HEK293 (cell line): Measurements from ENCODE around the gene LGALS3BP.

ENCODE experiments used
- CTCF ChIA-PET: fragments of 350-600 bp; formaldehyde crosslinking; extraction: SDS; loops from one replicate; lab custom pipeline; 2021; ENCODE audit warnings: antibody characterized with exemption; lab: Yijun Ruan, JAX
- POLR2A ChIA-PET: fragments of 300-600 bp; formaldehyde crosslinking; extraction: SDS; loops from one replicate; lab custom pipeline; 2020; ENCODE audit warnings: antibody characterized with exemption, inconsistent platforms; lab: Yijun Ruan, JAX
- H3K27ac ChIP-seq: fragments of 200-500 bp; sonication (Bioruptor generic); 2 replicates; pipeline ENCODE4 v1.5.1; 2014; ENCODE audit warnings: low read depth, low read length, control low read depth, inconsistent platforms; ENCODE audit errors: extremely low read depth
- H3K36me3 ChIP-seq, 2 experiments: fragments of 200-500 bp in 1 of 2; sonication (Bioruptor generic) in 1 of 2; 1 replicate in 1 of 2; 2 replicates in 1 of 2; pipeline ENCODE4 v1.5.1; 2014 to 2017; ENCODE audit warnings: inconsistent platforms in 2 of 2, low read length in 2 of 2; ENCODE audit not compliant: control insufficient read depth in 2 of 2, insufficient read depth in 1 of 2
- H3K4me1 ChIP-seq: fragments of 200-500 bp; sonication (Bioruptor generic); 2 replicates; pipeline ENCODE4 v1.5.1; 2014; ENCODE audit warnings: mild to moderate bottlenecking, low read length, inconsistent platforms; ENCODE audit not compliant: control insufficient read depth, insufficient read depth
- H3K4me3 ChIP-seq: 2 replicates; pipeline ENCODE4 v1.5.1; 2011; ENCODE audit warnings: low read depth, mild to moderate bottlenecking, control low read depth, low read length, moderate library complexity
- H3K9me3 ChIP-seq: fragments of 200-500 bp; sonication (Bioruptor generic); 2 replicates; pipeline ENCODE4 v1.5.1; 2014; ENCODE audit warnings: low read depth, low read length, inconsistent platforms; ENCODE audit not compliant: control insufficient read depth, insufficient read depth
- ELK4 ChIP-seq: IDR thresholded peaks from 2 replicates; pipeline ENCODE4 v1.6.1; 2011; ENCODE audit warnings: mild to moderate bottlenecking, low read depth, low read length, borderline replicate concordance
- GLIS1 ChIP-seq: fragments of 450-650 bp; formaldehyde crosslinking; IDR thresholded peaks from 2 replicates; pipeline ENCODE4 v1.5.1; 2016; ENCODE audit warnings: missing biosample characterization, missing genetic modification characterization
- HOXD13 ChIP-seq: sonication (generic); formaldehyde crosslinking; IDR thresholded peaks from 2 replicates; pipeline ENCODE4 v1.8.0; 2022; ENCODE audit warnings: missing genetic modification reagents, borderline replicate concordance
- KLF10 ChIP-seq: fragments of 450-650 bp; IDR thresholded peaks from 2 replicates; pipeline ENCODE4 v1.5.1; 2018; ENCODE audit warnings: missing biosample characterization, mild to moderate bottlenecking, missing genetic modification characterization
- KLF7 ChIP-seq: fragments of 450-650 bp; formaldehyde crosslinking; IDR thresholded peaks from 2 replicates; pipeline ENCODE4 v1.5.1; 2016; ENCODE audit warnings: missing biosample characterization, missing genetic modification characterization, borderline replicate concordance
- PBX3 ChIP-seq: sonication (generic); formaldehyde crosslinking; IDR thresholded peaks from 2 replicates; pipeline ENCODE4 v1.8.1; 2022; ENCODE audit warnings: mild to moderate bottlenecking, moderate library complexity, missing genetic modification reagents
- REST ChIP-seq: fragments of 450-650 bp; formaldehyde crosslinking; IDR thresholded peaks from 2 replicates; pipeline ENCODE4 v1.5.1; 2016; ENCODE audit warnings: missing biosample characterization, missing genetic modification characterization
- ZBTB6 ChIP-seq: fragments of 450-650 bp; formaldehyde crosslinking; IDR thresholded peaks from 2 replicates; pipeline ENCODE4 v1.5.1; 2017; ENCODE audit warnings: missing biosample characterization, missing genetic modification characterization
- ZFHX2 ChIP-seq: fragments of 450-650 bp; formaldehyde crosslinking; conservative IDR thresholded peaks from 2 replicates; pipeline ENCODE4 v1.5.1; 2016; ENCODE audit warnings: missing biosample characterization, missing genetic modification characterization
- ZNF121 ChIP-seq: fragments of 450-650 bp; formaldehyde crosslinking; IDR thresholded peaks from 2 replicates; pipeline ENCODE4 v1.5.1; 2016; ENCODE audit warnings: missing biosample characterization, missing genetic modification characterization
- ZNF24 ChIP-seq: fragments of 450-650 bp; formaldehyde crosslinking; IDR thresholded peaks from 2 replicates; pipeline ENCODE4 v1.5.1; 2016; ENCODE audit warnings: missing biosample characterization, missing genetic modification characterization
- ZNF341 ChIP-seq: fragments of 450-650 bp; formaldehyde crosslinking; IDR thresholded peaks from 2 replicates; pipeline ENCODE4; 2016; ENCODE audit warnings: low read depth, missing biosample characterization, missing genetic modification characterization
- ZNF366 ChIP-seq: fragments of 450-650 bp; formaldehyde crosslinking; conservative IDR thresholded peaks from 2 replicates; pipeline ENCODE4 v1.5.1; 2016; ENCODE audit warnings: missing biosample characterization, missing genetic modification characterization
- ZNF513 ChIP-seq: fragments of 450-650 bp; IDR thresholded peaks from 2 replicates; pipeline ENCODE4 v1.5.1; 2018; ENCODE audit warnings: missing biosample characterization, missing genetic modification characterization
- ZNF521 ChIP-seq: fragments of 450-650 bp; formaldehyde crosslinking; IDR thresholded peaks from 2 replicates; pipeline ENCODE4 v1.5.1; 2017; ENCODE audit warnings: missing biosample characterization, mild to moderate bottlenecking, missing genetic modification characterization
- ZNF623 ChIP-seq: fragments of 450-650 bp; formaldehyde crosslinking; IDR thresholded peaks from 2 replicates; pipeline ENCODE4 v1.5.1; 2016; ENCODE audit warnings: missing biosample characterization, missing genetic modification characterization
- ZNF626 ChIP-seq: fragments of 450-650 bp; sonication (Bioruptor Pico); formaldehyde crosslinking; IDR thresholded peaks from 2 replicates; pipeline ENCODE4 v1.5.1; 2018; ENCODE audit warnings: missing biosample characterization, missing genetic modification characterization, inconsistent platforms
- ZNF645 ChIP-seq: fragments of 450-650 bp; formaldehyde crosslinking; IDR thresholded peaks from 2 replicates; pipeline ENCODE4; 2016; ENCODE audit warnings: missing biosample characterization, missing genetic modification characterization
- ZNF670 ChIP-seq: fragments of 450-650 bp; formaldehyde crosslinking; IDR thresholded peaks from 2 replicates; pipeline ENCODE4 v1.5.1; 2016; ENCODE audit warnings: missing biosample characterization, missing genetic modification characterization, low read depth

Gene LGALS3BP

GRCh38 chr17:78944026-78944425 is 35.7 kb downstream of the LGALS3BP start:
- no peaks in the 10 kb centered on the region; the same call in 1 of the 2 replicates for H3K4me1 ChIP-seq
- H3K4me3 ChIP-seq: no peak overlapping the region
- no peaks in the 10 kb centered on the region for H3K36me3 ChIP-seq
- H3K27ac ChIP-seq: no peak overlapping the region
- CTCF ChIA-PET: interaction anchor here (0.6 to 1.8 kb wide), 4 partner anchors 14 to 56 kb away, joined by 3 to 11 read pairs (median 4); no protein-coding TSS in a partner anchor
- TF ChIP-seq ZNF366 (tag by site-specific recombination): no peak
- peak; percentile 66; the same call in 1 of the 2 replicates for TF ChIP-seq ZNF121 (tag by site-specific recombination)
- POLR2A ChIA-PET: interaction anchor here (1.8 kb wide), 1 partner anchor 10 kb away, joined by 7 read pairs; no protein-coding TSS in a partner anchor
- H3K9me3 ChIP-seq: no peaks in the 10 kb centered on the region

- H3K4me3 ChIP-seq: no peak overlapping the region
- TF ChIP-seq HOXD13 (no peak), ZNF341 (tag by site-specific recombination) (0 out of 2 replicates have a peak, but pooled peaks have one; percentile 38), PBX3 (CRISPR knock-in tag) (no peak), GLIS1 (tag by site-specific recombination) (peak; percentile 11; the same call in 1 of the 2 replicates), ZBTB6 (tag by site-specific recombination) (no peak), ELK4 (no peak), ZNF626 (tag by site-specific recombination) (no peak), ZFHX2 (no peak)
- TF ChIP-seq, all 188 proteins: peak for 2
- Histone ChIP-seq H3K4me1 (peaks cover 2% of the 10 kb centered on the region), H3K36me3 (no peaks in the 10 kb centered on the region), H3K27ac (no peak overlapping the region), H3K9me3 (no peaks in the 10 kb centered on the region)
- ChIA-PET CTCF (interaction anchor here (0.6 to 1.9 kb wide), 3 partner anchors 31 to 75 kb away, joined by 4 to 9 read pairs (median 4); no protein-coding TSS in a partner anchor), POLR2A (interaction anchor here (0.9 kb wide), 1 partner anchor 26 kb away, joined by 3 read pairs; no protein-coding TSS in a partner anchor)
Measured at GRCh38 chr17:78940708-78941107, 39.0 kb downstream of the LGALS3BP start.

GRCh38 chr17:78940258-78940657 is 39.5 kb downstream of the LGALS3BP start:
- no peak overlapping the region for H3K4me3 ChIP-seq
- ChIA-PET CTCF (interaction anchor here (0.6 to 1.9 kb wide), 3 partner anchors 32 to 87 kb away, joined by 3 to 9 read pairs (median 4); no protein-coding TSS in a partner anchor), POLR2A (interaction anchor here (0.9 kb wide), 1 partner anchor 27 kb away, joined by 3 read pairs; no protein-coding TSS in a partner anchor)
- no peaks in the 10 kb centered on the region for H3K36me3 ChIP-seq
- H3K4me1 ChIP-seq: peaks cover 6% of the 10 kb centered on the region
- no peak overlapping the region for H3K27ac ChIP-seq
- H3K9me3 ChIP-seq: no peaks in the 10 kb centered on the region
- TF ChIP-seq REST (tag by site-specific recombination) (no peak), KLF7 (tag by site-specific recombination) (no peak), ZNF521 (no peak), ZNF670 (tag by site-specific recombination) (no peak), ZNF513 (tag by site-specific recombination) (no peak), ZBTB6 (tag by site-specific recombination) (no peak), ZNF24 (no peak), ZNF645 (tag by site-specific recombination) (no peak), ZNF623 (tag by site-specific recombination) (no peak), KLF10 (tag by site-specific recombination) (no peak)
